WTC11 (cell line): ENCODE data around the gene TBC1D22B. TPM values are rescaled to one million over a fixed set of nuclear protein-coding genes. Genes with fewer than 3 reads are reported as not detected.
A peak's percentile ranks its signal among the peaks of the same experiment; 100 is the strongest.

Experiments used
- ATAC-seq: fragments of 200-7000 bp; cut with Tn5 transposase; 2 replicates; pipeline ENCODE4 v1.10.0; 2021; ENCODE audit warnings: mild to moderate bottlenecking, moderate library complexity
- CTCF ChIA-PET: fragments of 300-600 bp; sonication (Branson Sonifier 250); formaldehyde crosslinking; loops from one replicate; lab custom pipeline; 2021; ENCODE audit warnings: antibody characterized with exemption; lab: Charles Lee
- POLR2A ChIA-PET: fragments of 350-600 bp; sonication (Branson Sonifier 250); formaldehyde crosslinking; loops from one replicate; lab custom pipeline; 2021; ENCODE audit warnings: antibody characterized with exemption; lab: Charles Lee
- DNase-seq: peaks from one replicate; pipeline ENCODE4 v3.0.0; 2021; ENCODE audit warnings: low spot score
- H3K27ac Mint-ChIP-seq: 2 replicates; pipeline ENCODE4 v1.8.0; 2021; ENCODE audit warnings: mixed read lengths
- H3K27me3 Mint-ChIP-seq: 2 replicates; pipeline ENCODE4 v1.8.0; 2021; ENCODE audit warnings: low read depth, mild to moderate bottlenecking, moderate library complexity, mixed read lengths
- H3K36me3 Mint-ChIP-seq: 2 replicates; pipeline ENCODE4 v1.8.0; 2021; ENCODE audit warnings: mixed read lengths
- H3K4me1 Mint-ChIP-seq: 2 replicates; pipeline ENCODE4 v1.8.0; 2022; ENCODE audit warnings: mixed read lengths
- H3K4me3 Mint-ChIP-seq: 2 replicates; pipeline ENCODE4 v1.8.0; 2021; ENCODE audit warnings: mild to moderate bottlenecking, moderate library complexity, mixed read lengths
- H3K9me3 Mint-ChIP-seq: 2 replicates; pipeline ENCODE4 v1.8.0; 2021; ENCODE audit warnings: mixed read lengths
- ARID4B ChIP-seq: sonication (generic); formaldehyde crosslinking; IDR thresholded peaks from 2 replicates; pipeline ENCODE4 v1.8.0; 2023; ENCODE audit warnings: missing genetic modification reagents, mild to moderate bottlenecking, borderline replicate concordance
- CREM ChIP-seq: sonication (generic); formaldehyde crosslinking; IDR thresholded peaks from 2 replicates; pipeline ENCODE4 v1.8.1; 2022; ENCODE audit warnings: mild to moderate bottlenecking, missing genetic modification reagents, moderate library complexity
- ELF4 ChIP-seq: sonication (generic); formaldehyde crosslinking; IDR thresholded peaks from 2 replicates; pipeline ENCODE4 v1.8.1; 2022; ENCODE audit warnings: low read depth, mild to moderate bottlenecking, moderate library complexity, missing genetic modification reagents
- ERG ChIP-seq: fragments of 250-450 bp; sonication (Bioruptor Pico); IDR thresholded peaks from 2 replicates; pipeline ENCODE4 v1.8.0; 2021; ENCODE audit warnings: mild to moderate bottlenecking
- ESRRA ChIP-seq: sonication (generic); formaldehyde crosslinking; IDR thresholded peaks from 2 replicates; pipeline ENCODE4 v1.8.1; 2022; ENCODE audit warnings: mild to moderate bottlenecking, missing genetic modification reagents, borderline replicate concordance
- GRHL2 ChIP-seq: fragments of 250-450 bp; sonication (Bioruptor Pico); IDR thresholded peaks from 2 replicates; pipeline ENCODE4 v1.8.0; 2022; ENCODE audit warnings: mild to moderate bottlenecking, moderate library complexity; ENCODE audit not compliant: insufficient replicate concordance, severe bottlenecking
- HMGXB4 ChIP-seq: sonication (generic); formaldehyde crosslinking; IDR thresholded peaks from 2 replicates; pipeline ENCODE4 v1.8.1; 2023; ENCODE audit warnings: mild to moderate bottlenecking, moderate library complexity, missing genetic modification reagents
- JUN ChIP-seq: sonication (generic); formaldehyde crosslinking; IDR thresholded peaks from 2 replicates; pipeline ENCODE4 v1.8.0; 2023; ENCODE audit warnings: mild to moderate bottlenecking, missing genetic modification reagents
- NFATC4 ChIP-seq: fragments of 250-450 bp; sonication (Bioruptor Pico); IDR thresholded peaks from 2 replicates; pipeline ENCODE4 v1.9.0; 2021; ENCODE audit warnings: mild to moderate bottlenecking
- NFYB ChIP-seq: sonication (generic); formaldehyde crosslinking; conservative IDR thresholded peaks from 2 replicates; pipeline ENCODE4 v1.8.0; 2022; ENCODE audit warnings: low read depth, missing genetic modification reagents
- RELA ChIP-seq: sonication (generic); formaldehyde crosslinking; IDR thresholded peaks from 2 replicates; pipeline ENCODE4 v1.8.1; 2022; ENCODE audit warnings: missing genetic modification reagents, mild to moderate bottlenecking, borderline replicate concordance
- RORB ChIP-seq: fragments of 250-450 bp; sonication (Bioruptor Pico); IDR thresholded peaks from 2 replicates; pipeline ENCODE4 v1.9.0; 2021; ENCODE audit warnings: mild to moderate bottlenecking
- TEAD1 ChIP-seq: sonication (generic); formaldehyde crosslinking; IDR thresholded peaks from 2 replicates; pipeline ENCODE4 v1.8.0; 2022; ENCODE audit warnings: mild to moderate bottlenecking, missing genetic modification reagents
- TEAD4 ChIP-seq: sonication (generic); formaldehyde crosslinking; IDR thresholded peaks from 2 replicates; pipeline ENCODE4 v1.8.0; 2022; ENCODE audit warnings: mild to moderate bottlenecking, missing genetic modification reagents
- TP53 ChIP-seq: sonication (generic); formaldehyde crosslinking; IDR thresholded peaks from 2 replicates; pipeline ENCODE4 v1.8.1; 2023; ENCODE audit warnings: mild to moderate bottlenecking, missing genetic modification reagents
- USF2 ChIP-seq: sonication (generic); formaldehyde crosslinking; IDR thresholded peaks from 2 replicates; pipeline ENCODE4 v1.8.1; 2023; ENCODE audit warnings: mild to moderate bottlenecking, missing genetic modification reagents, moderate library complexity
- ZNF121 ChIP-seq: sonication (generic); formaldehyde crosslinking; IDR thresholded peaks from 2 replicates; pipeline ENCODE4 v1.8.0; 2023; ENCODE audit warnings: missing genetic modification reagents
- ZNF232 ChIP-seq: sonication (generic); formaldehyde crosslinking; IDR thresholded peaks from 2 replicates; pipeline ENCODE4 v1.8.0; 2022; ENCODE audit warnings: mild to moderate bottlenecking, missing genetic modification reagents
- ZNF423 ChIP-seq: fragments of 250-450 bp; sonication (Bioruptor Pico); IDR thresholded peaks from 2 replicates; pipeline ENCODE4 v2.1.2; 2022; ENCODE audit warnings: mild to moderate bottlenecking, moderate library complexity
- ZSCAN18 ChIP-seq: fragments of 250-450 bp; sonication (Bioruptor Pico); IDR thresholded peaks from 2 replicates; pipeline ENCODE4 v2.1.2; 2022; ENCODE audit warnings: mild to moderate bottlenecking, moderate library complexity
- total RNA-seq: library from RNA; stranded (reverse); gene quantifications from 3 replicates; pipeline ENCODE4 v1.2.3, GENCODE V29; 2021
- TF ChIP-seq, protein P1 (sequence below): sonication (generic); formaldehyde crosslinking; conservative IDR thresholded peaks from 2 replicates; pipeline ENCODE4 v1.8.1; 2023; ENCODE audit warnings: mild to moderate bottlenecking, low read depth, missing genetic modification reagents, moderate library complexity
- TF ChIP-seq, protein P2 (sequence below): sonication (generic); formaldehyde crosslinking; IDR thresholded peaks from 2 replicates; pipeline ENCODE4 v1.8.0; 2022; ENCODE audit warnings: mild to moderate bottlenecking, missing genetic modification reagents

Gene TBC1D22B
- total RNA-seq, 1 experiment from 2014 or later, result 16.4 TPM

DNA sequence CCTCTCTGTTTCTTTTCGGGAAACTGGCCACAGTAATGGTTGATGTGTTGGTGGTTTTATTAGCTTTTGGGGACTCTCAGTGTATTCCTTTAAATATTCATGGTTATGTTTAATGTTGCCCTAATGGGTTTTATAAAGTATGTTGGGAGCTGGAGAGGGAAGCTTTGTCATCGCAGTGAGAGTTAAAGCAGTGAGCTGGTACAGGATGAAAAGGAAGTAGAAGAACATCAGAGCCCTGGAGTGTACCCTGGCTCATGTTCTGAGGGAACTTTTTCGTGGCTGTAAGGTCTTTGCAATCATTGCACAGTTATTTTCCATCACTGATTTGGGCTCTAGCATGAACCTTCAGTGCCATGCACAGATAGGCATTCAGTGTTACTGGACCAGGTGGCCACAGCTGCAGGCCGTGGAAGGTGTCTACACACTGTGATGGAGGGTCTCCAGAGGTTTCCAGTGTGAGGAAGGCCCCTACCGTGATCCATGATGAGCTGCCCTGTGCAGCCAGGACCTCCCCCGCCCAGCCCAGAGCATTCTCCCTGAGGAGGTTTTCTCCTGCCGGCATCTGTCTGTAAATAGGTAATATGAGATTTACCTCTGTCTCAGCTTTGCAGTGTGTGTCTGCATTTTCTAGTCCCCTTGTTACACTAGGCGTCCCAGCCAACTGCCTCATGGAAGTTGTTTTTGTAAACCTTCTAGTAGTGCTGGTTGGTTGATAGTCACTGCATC is 22.8 kb downstream of the TBC1D22B start:
- Mint-ChIP-seq H3K27me3 (no peaks in the 10 kb centered on the region), H3K4me1 (0 out of 2 replicates have a peak, but pooled peaks cover 5% of the 10 kb centered on the region), H3K36me3 (peaks cover 39% of the 10 kb centered on the region), H3K4me3 (no peak overlapping the region), H3K27ac (peak overlapping the region; percentile 25; the same call in 1 of the 2 replicates), H3K9me3 (no peaks in the 10 kb centered on the region)
- ATAC-seq (no peak), DNase-seq (no peak)
- ChIA-PET CTCF (no interaction called here), POLR2A (no interaction called here)
- no peak for TF ChIP-seq USF2 (CRISPR knock-in tag)
- TF ChIP-seq CREM (CRISPR knock-in tag), result no peak
- no peak for TF ChIP-seq NFATC4 (CRISPR knock-in tag)
- TF ChIP-seq TEAD1 (CRISPR knock-in tag), result no peak
- TF ChIP-seq GRHL2, result no peak
- TF ChIP-seq ZNF121 (CRISPR knock-in tag), result no peak
- no peak for TF ChIP-seq ELF4 (CRISPR knock-in tag)
- TF ChIP-seq JUN, result no peak
- TF ChIP-seq, protein P1, sequence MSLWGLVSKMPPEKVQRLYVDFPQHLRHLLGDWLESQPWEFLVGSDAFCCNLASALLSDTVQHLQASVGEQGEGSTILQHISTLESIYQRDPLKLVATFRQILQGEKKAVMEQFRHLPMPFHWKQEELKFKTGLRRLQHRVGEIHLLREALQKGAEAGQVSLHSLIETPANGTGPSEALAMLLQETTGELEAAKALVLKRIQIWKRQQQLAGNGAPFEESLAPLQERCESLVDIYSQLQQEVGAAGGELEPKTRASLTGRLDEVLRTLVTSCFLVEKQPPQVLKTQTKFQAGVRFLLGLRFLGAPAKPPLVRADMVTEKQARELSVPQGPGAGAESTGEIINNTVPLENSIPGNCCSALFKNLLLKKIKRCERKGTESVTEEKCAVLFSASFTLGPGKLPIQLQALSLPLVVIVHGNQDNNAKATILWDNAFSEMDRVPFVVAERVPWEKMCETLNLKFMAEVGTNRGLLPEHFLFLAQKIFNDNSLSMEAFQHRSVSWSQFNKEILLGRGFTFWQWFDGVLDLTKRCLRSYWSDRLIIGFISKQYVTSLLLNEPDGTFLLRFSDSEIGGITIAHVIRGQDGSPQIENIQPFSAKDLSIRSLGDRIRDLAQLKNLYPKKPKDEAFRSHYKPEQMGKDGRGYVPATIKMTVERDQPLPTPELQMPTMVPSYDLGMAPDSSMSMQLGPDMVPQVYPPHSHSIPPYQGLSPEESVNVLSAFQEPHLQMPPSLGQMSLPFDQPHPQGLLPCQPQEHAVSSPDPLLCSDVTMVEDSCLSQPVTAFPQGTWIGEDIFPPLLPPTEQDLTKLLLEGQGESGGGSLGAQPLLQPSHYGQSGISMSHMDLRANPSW (CRISPR knock-in tag), result no peak
- no peak for TF ChIP-seq ERG
- TF ChIP-seq HMGXB4 (CRISPR knock-in tag), result no peak
- TF ChIP-seq RELA, result no peak
- no peak for TF ChIP-seq RORB
- TF ChIP-seq ZNF232 (CRISPR knock-in tag), result no peak
- TF ChIP-seq, protein P2, sequence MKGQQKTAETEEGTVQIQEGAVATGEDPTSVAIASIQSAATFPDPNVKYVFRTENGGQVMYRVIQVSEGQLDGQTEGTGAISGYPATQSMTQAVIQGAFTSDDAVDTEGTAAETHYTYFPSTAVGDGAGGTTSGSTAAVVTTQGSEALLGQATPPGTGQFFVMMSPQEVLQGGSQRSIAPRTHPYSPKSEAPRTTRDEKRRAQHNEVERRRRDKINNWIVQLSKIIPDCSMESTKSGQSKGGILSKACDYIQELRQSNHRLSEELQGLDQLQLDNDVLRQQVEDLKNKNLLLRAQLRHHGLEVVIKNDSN (CRISPR knock-in tag), result no peak
- TF ChIP-seq NFYB (CRISPR knock-in tag), result no peak

- POLR2A ChIA-PET, result no interaction called here
- no peaks in the 10 kb centered on the region for H3K27me3 Mint-ChIP-seq
- DNase-seq, result no peak
- CTCF ChIA-PET, result interaction anchor here (0.8 to 1.3 kb wide), 2 partner anchors 32 to 43 kb away, joined by 3 read pairs; no protein-coding TSS in a partner anchor
- H3K4me1 Mint-ChIP-seq, result 0 out of 2 replicates have a peak, but pooled peaks cover 5% of the 10 kb centered on the region
- peaks cover 52% of the 10 kb centered on the region for H3K36me3 Mint-ChIP-seq
- no peak overlapping the region for H3K27ac Mint-ChIP-seq
- no peak overlapping the region for H3K4me3 Mint-ChIP-seq
- no peaks in the 10 kb centered on the region for H3K9me3 Mint-ChIP-seq
- ATAC-seq, result no peak
- TF ChIP-seq GRHL2 (no peak), NFATC4 (CRISPR knock-in tag) (no peak), ZSCAN18 (CRISPR knock-in tag) (no peak), TEAD4 (no peak), ARID4B (CRISPR knock-in tag) (no peak), ELF4 (CRISPR knock-in tag) (no peak), TP53 (CRISPR knock-in tag) (no peak), RELA (no peak), ZNF423 (CRISPR knock-in tag) (no peak), ESRRA (CRISPR knock-in tag) (no peak)
Measured at GRCh38 chr6:37282371-37282770, 24.8 kb downstream of the TBC1D22B start.
